K562 (cell line): ENCODE data around the gene CAMSAP3. TPM values are rescaled to one million over a fixed set of nuclear protein-coding genes. Genes with fewer than 3 reads are reported as not detected.

Experiments used
- ATF4 ChIP-seq: fragments of 450-650 bp; formaldehyde crosslinking; IDR thresholded peaks from 2 replicates; pipeline ENCODE4 v1.4.0; 2022; ENCODE audit warnings: mild to moderate bottlenecking, moderate library complexity
- CREB3 ChIP-seq: fragments of 450-650 bp; conservative IDR thresholded peaks from 2 replicates; pipeline ENCODE4 v1.6.1; 2016; ENCODE audit warnings: missing genetic modification characterization, low read depth, mild to moderate bottlenecking, missing compliant biosample characterization, moderate library complexity
- DACH1 ChIP-seq: fragments of 450-650 bp; IDR thresholded peaks from 2 replicates; pipeline ENCODE4 v1.6.1; 2018; ENCODE audit not compliant: partially characterized antibody
- HMG20B ChIP-seq: fragments of 250-450 bp; sonication (Bioruptor Pico); IDR thresholded peaks from 2 replicates; pipeline ENCODE4 v1.5.0; 2021; ENCODE audit warnings: mild to moderate bottlenecking
- KHSRP ChIP-seq: fragments of 450-650 bp; IDR thresholded peaks from 2 replicates; pipeline ENCODE4 v1.6.1; 2017
- PKNOX1 ChIP-seq: fragments of 450-650 bp; IDR thresholded peaks from 2 replicates; pipeline ENCODE4 v1.6.1; 2016
- PRMT5 ChIP-seq: sonication (generic); formaldehyde crosslinking; IDR thresholded peaks from 2 replicates; pipeline ENCODE4 v1.5.0; 2020; ENCODE audit warnings: missing genetic modification reagents
- RB1 ChIP-seq: fragments of 450-650 bp; IDR thresholded peaks from 2 replicates; pipeline ENCODE4 v1.6.1; 2017; ENCODE audit warnings: low read depth, mild to moderate bottlenecking
- SIRT6 ChIP-seq: IDR thresholded peaks from one replicate; pipeline ENCODE4 v1.6.1; 2012; ENCODE audit warnings: low read depth, mild to moderate bottlenecking, control low read depth, inconsistent platforms, low read length, moderate library complexity
- TBL1XR1 ChIP-seq, 2 experiments: IDR thresholded peaks; 2 replicates each; pipeline ENCODE4 v1.6.1; 2012; ENCODE audit warnings: improper control_type of control experiment in 2 of 2, low read length in 2 of 2, mild to moderate bottlenecking in 1 of 2
- ZBTB43 ChIP-seq: sonication (generic); formaldehyde crosslinking; IDR thresholded peaks from 2 replicates; pipeline ENCODE4 v1.8.0; 2023; ENCODE audit warnings: mild to moderate bottlenecking, missing genetic modification reagents
- ZFX ChIP-seq: sonication (generic); formaldehyde crosslinking; IDR thresholded peaks from 2 replicates; pipeline ENCODE4 v1.8.0; 2022; ENCODE audit warnings: mild to moderate bottlenecking, missing genetic modification reagents, moderate library complexity
- ZNF3 ChIP-seq: fragments of 250-450 bp; sonication (Bioruptor Pico); IDR thresholded peaks from 2 replicates; pipeline ENCODE4 v1.5.0; 2021; ENCODE audit warnings: mild to moderate bottlenecking, moderate library complexity
- ZNF316 ChIP-seq: fragments of 450-650 bp; IDR thresholded peaks from 2 replicates; pipeline ENCODE4 v1.6.1; 2016
- polyA plus RNA-seq, 8 experiments: library from polyadenylated mRNA; depleted of rRNA in 4 of 8; stranded (reverse) in 5 of 8; unstranded in 3 of 8; fragments of >200 nt; fragmentation: Nextera tagmentation in 2 of 8; fragmentation: Illumina TruSeq in 1 of 8; extraction: Ambion mirVana in 2 of 8; extraction: Trizol in 1 of 8; gene quantifications; 2 replicates each; pipeline versions ENCODE4 v1.2.1 to v1.2.3, GENCODE V29; 2011 to 2014; ENCODE audit warnings: inconsistent platforms in 1 of 8, missing spikeins in 1 of 8
- total RNA-seq, 7 experiments: library from RNA; depleted of rRNA in 6 of 7; stranded (reverse); fragments of >200 nt in 6 of 7; fragmentation: Illumina TruSeq in 2 of 7; extraction: Trizol in 2 of 7; gene quantifications; 2 replicates each; pipeline versions ENCODE4 v1.2.1 to v1.2.3, GENCODE V29; 2011 to 2021; ENCODE audit warnings: low replicate concordance in 1 of 7

CAMSAP3 gene
- total and polyA plus RNA-seq, 9 of the 15 experiments (the other 6 are each of a cell fraction or from before 2014, with no cell fraction given), result 0.01 to 0.89 (median 0.22) TPM; not detected in 1

- TF ChIP-seq ZBTB43 (CRISPR knock-in tag), result no peak
- no peak for TF ChIP-seq TBL1XR1 (IDR thresholded peaks at IDR 0.05; ENCODE audit: low read length in 2 of 2)
- TF ChIP-seq PKNOX1, result no peak
- peak; percentile 62; the same call in 1 of the 2 replicates for TF ChIP-seq ATF4 (CRISPR knock-in tag)
- no peak for TF ChIP-seq KHSRP
- no peak for TF ChIP-seq ZNF3 (CRISPR knock-in tag)
- no peak for TF ChIP-seq PRMT5 (CRISPR knock-in tag)
- no peak for TF ChIP-seq HMG20B (CRISPR knock-in tag)
- no peak for TF ChIP-seq ZFX (CRISPR knock-in tag)
- TF ChIP-seq DACH1, result no peak
- TF ChIP-seq ZNF316, result no peak
- TF ChIP-seq CREB3 (tag), result no peak
- no peak for TF ChIP-seq RB1
- no peak for TF ChIP-seq SIRT6
- TF ChIP-seq, all 486 proteins: peak for 13
These were observed 30.3 kb upstream of the CAMSAP3 start (continued) for GRCh38 chr19:7565332-7565731.
